SIG-M5 treated with dmso at 0.1 percent for 504 hours (cell line): Measurements from ENCODE around the gene AFF3.

Experiments
- DNase-seq: peaks from one replicate; lab custom pipeline; 2025; ENCODE audit not compliant: unreplicated experiment; lab: John Stamatoyannopoulos, UW

Gene AFF3

DNA sequence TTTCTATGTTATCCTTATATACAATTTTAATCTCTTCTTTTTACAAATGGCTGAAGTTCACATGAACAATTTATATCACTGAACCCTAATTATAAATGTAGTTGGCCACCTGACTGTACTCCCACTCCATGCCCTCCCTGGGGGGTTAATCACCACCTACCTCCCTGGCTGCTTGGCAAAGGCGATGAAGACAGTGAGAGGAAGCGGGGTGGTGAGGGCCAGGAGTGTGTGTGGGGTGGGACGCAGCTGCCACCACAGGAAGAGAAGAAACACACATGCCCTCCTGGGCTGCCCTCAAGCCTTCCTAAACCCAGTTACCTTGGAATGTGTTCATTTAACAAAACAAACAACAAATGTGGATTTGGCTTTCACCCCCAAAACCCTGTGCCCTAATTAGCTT, 565.6 kb downstream of the AFF3 start:
- DNase-seq = no peak

DNA sequence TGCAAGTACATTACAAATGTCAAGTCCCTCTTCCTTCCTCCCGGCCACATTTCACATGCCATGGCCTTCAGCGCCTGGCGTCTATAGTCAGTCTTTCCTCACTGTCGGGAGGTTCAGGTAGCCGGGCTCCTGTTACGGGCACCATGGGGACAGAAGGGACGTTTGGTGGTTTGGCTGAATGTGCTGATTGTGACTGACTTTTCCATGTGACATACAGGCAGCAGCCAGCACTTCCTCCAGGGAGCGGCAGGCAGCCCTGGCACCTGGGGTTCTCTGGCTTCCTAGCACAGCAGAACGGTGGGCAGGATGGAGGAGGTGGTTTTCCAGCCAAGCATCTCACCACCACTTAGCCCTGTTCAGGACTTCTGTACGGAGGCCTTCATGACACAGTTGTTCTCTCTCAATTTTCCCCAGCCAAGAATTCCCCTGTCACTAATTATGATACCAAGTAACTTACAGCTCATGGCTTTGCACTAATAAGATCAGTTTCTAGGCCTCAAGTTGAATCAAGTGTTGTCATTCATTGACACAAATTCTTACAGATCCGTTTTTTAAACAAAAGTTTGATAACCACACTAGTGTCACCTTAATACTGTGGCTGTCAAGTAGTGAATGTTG, 568.6 kb downstream of the AFF3 start:
- DNase-seq = no peak

GRCh38 chr2:99572373-99573164, 569.8 kb downstream of the AFF3 start:
- DNase-seq = no peak

GRCh38 chr2:99571954-99572353, 570.4 kb downstream of the AFF3 start:
- no peak for DNase-seq

DNA sequence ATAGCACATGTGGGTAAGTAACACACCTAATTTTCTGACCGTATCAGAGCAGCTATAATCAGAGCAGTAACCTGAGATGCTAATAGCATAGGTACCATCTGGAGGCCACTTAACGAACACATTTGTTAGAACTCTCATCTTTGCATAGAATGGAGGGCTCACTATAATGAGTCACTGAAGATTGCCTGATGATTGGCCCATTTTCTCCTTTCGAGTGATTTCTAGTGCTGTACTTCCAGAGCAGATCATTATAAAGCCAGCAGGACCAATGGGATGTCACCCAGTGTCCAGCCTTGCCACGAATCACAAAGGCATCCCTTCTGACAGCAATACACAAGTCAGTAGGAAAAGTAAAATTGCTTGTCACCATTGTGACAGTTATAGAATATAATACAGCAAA, 570.9 kb downstream of the AFF3 start:
- DNase-seq = no peak

DNA sequence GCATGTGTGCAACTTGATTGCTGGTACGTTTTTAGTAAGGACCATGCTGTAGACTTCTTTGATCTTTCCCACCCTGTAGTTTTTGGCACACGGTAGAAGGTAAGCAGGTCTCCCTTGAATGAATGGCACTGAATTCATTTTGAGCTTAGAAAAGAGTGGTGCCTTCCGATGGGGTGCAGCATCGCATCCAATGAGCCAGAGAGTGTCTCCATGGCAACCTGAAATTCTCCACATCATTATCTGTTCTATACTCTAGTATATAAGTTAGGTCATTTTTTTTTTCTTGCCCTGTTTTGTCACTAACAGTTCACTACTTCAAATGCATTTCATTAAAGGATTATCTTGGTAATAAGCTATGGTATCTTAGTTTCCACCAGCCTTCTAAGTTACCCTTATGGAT, 571.4 kb downstream of the AFF3 start:
- no peak for DNase-seq

- no peak for DNase-seq
These were observed 573.0 kb downstream of the AFF3 start for GRCh38 chr2:99569386-99569785.

- DNase-seq = no peak
These were observed 577.2 kb downstream of the AFF3 start for GRCh38 chr2:99565227-99565626.

DNA sequence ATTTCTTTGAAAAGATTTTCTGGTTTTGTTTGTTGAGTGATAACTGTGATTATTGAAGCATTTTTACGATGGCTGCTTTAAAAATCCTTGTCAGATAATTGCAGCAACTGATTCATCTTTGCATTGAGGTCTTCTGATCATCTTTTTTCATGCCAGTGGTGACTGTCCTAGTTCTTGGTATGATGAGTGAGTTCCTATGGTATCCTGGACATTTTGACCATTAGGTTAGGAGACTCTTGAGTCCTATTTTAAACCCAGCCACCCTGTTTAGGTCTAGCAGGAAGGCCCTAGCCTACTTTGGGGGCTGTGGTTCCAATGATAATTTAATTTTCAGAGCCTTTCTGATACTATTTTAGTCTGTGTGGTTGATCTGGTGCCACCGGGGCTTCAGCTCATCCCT, 579.9 kb downstream of the AFF3 start:
- DNase-seq = no peak

DNA sequence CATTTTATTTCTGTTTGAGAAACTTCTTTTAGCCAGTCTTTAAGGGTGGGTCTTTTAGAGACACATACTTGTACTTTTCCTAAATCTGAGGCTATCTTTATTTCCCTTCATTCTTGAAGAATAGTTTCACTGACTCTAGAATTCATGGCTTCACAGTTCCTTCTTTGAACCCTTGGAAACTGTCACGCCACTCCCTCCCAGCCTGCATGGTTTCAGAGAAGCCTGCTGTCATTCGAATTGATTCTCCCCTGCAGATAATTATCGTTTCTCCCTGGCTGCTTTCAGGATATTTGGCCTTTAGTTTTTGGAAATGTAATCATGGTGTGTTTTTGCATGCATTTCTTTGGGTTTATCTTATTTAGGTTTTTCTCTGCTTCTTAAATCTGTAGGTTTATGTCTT, 580.6 kb downstream of the AFF3 start:
- DNase-seq = no peak

- peak; percentile 83 for DNase-seq
These were observed 583.2 kb downstream of the AFF3 start for GRCh38 chr2:99559075-99559662.

DNA sequence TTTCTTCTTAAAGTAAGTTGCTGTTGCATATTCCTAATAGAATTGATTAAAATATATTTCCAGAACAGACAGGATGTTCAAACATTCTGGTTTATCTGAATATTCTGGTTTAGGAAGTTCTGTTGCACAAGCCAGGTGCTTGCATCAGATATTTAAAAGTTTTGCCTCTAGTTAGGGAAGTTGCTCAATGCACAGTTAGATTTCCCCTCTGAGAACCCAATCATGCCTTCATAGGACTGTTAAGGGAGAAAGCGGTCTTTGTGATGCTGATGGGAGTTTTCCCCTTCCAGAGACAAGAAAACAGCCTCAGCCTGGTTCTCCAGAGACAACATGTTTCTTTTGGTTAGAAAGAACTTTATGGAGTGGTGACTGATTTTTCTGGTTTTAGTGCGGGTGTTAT, 587.0 kb downstream of the AFF3 start:
- peak; percentile 93 for DNase-seq

- DNase-seq = no peak
These were observed 587.5 kb downstream of the AFF3 start for GRCh38 chr2:99554871-99555270.

DNA sequence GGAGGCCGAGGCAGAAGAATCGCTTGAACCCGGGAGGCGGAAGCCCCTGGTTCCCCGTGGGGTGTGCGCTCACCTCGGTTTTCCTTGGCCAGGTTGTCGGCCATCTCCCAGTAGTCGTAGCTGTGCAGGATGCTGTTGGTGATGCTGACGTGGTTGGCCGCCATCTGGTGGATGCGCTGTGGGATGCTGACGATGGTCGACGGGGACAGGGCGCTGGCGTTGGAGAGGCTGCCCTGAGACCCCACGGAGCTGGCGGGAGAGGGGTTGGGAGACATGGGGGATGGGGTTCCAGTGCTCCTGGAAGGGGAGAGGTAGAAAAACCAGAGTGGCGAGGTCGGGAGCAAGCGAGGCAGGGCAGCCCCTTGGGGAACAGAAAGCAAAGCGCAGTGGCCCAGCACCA, 588.2 kb downstream of the AFF3 start:
- DNase-seq = no peak

DNA sequence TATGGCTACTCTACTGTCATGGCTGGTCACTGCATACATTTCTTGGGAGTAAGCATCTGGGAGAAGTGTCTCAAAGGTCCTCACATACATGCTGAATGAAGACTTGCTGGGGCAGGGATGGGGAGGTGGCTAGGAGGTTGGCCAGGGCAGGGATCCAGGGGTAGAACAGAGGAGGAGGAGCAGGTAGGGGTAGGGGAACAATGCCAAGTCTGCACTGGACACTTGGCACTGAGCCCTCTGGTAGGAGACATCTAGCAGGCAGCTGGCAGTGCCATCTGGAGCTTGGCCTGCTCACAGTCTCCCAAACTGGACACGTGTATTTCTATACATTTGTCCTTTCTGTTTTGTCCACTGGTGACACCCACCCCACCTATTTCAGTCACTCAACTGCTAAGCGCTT, 589.9 kb downstream of the AFF3 start:
- no peak for DNase-seq

- DNase-seq = no peak
These were observed 592.0 kb downstream of the AFF3 start for GRCh38 chr2:99550368-99550767.

DNA sequence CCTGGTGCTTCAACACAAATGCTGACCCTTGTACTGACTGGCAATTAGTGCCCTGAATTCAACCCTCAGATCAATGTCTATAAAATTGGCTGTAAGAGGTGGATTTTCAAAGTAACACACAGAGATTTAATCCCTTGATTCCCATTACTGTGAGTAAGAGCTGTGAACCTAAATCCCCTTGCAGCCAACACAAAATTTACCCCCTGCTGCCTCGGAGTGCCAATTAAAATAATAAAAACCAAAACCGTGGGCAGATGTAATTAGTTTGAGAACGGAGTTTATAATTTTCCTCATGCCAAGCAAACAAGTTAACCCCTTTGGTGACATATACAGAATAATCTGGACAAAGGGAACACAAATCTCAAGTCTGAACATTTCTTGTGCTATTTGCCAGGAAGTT, 596.8 kb downstream of the AFF3 start:
- no peak for DNase-seq

GRCh38 chr2:99545066-99545465, 597.3 kb downstream of the AFF3 start:
- no peak for DNase-seq

DNA sequence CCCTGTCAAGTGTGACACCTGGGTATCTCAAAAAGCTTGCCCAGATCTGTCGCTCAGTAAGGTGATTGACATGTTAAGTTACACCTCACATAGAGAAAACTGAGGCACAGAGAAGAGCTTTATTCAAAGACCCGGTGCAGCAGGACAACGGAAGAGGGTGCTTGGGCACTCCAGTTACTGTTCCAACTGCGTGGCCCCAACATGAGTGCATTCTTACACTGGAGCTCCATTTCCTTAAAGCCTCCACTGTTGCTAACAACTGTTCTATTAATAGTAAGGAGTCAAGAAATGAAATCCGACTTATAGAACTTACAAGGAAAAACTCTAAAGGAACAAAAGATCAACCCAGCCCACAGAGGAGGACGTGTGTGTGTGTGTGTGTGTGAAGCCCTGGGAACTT, 597.8 kb downstream of the AFF3 start:
- no peak for DNase-seq

DNA sequence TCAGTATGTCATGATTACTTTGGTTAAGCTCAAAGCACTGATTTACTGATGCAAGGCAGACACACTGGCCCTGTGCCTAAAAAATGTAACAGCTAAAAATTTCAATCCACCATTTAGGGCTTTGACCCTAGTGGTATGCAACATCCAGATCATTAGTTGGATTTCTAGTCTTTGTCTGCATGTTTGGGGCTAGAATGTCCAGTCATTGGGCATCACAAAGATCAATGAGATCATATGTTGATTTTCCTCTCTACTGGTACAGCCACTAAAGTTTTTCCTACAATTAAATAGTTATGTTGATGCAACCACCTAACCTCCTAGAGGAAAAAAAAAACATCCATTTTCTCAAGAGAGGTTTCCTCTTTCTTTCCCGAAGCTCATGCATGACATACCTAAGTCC, 599.1 kb downstream of the AFF3 start:
- no peak for DNase-seq

- peak; percentile 3 for DNase-seq
These were observed 604.4 kb downstream of the AFF3 start for GRCh38 chr2:99537910-99538485.

- DNase-seq = no peak
These were observed 618.3 kb downstream of the AFF3 start for GRCh38 chr2:99524056-99524455.
